MM.1S (cell line): ENCODE results near the gene NUFIP2.
"Not testable (repeated sequence)": the region's sequence is repeated elsewhere in the genome, so short reads cannot be mapped to it uniquely, and the experiment has no call there.

ENCODE experiments used
- DNase-seq: peaks from one replicate; pipeline ENCODE4 v3.0.0-alpha.2; 2015
- H2AFZ ChIP-seq: fragments of 300-600 bp; sonication (generic); 2 replicates; pipeline ENCODE4 v1.6.0; 2016; ENCODE audit warnings: antibody characterized with exemption, low read length
- H3F3A ChIP-seq: fragments of 300-600 bp; sonication (generic); 2 replicates; pipeline ENCODE4 v1.6.1; 2016; ENCODE audit warnings: mild to moderate bottlenecking, antibody characterized with exemption, low read length, moderate library complexity, mixed read lengths; ENCODE audit not compliant: insufficient read depth
- H3K27ac ChIP-seq: fragments of 300-600 bp; sonication (generic); 2 replicates; pipeline ENCODE4 v1.5.1; 2016; ENCODE audit warnings: mild to moderate bottlenecking, low read length
- H3K27me3 ChIP-seq: fragments of 300-600 bp; sonication (generic); replicated peaks from 2 replicates; pipeline ENCODE4 v1.6.0; 2016; ENCODE audit warnings: low read length; ENCODE audit not compliant: insufficient read depth
- H3K36me3 ChIP-seq: fragments of 300-600 bp; sonication (generic); replicated peaks from 2 replicates; pipeline ENCODE4 v1.6.1; 2016; ENCODE audit warnings: mild to moderate bottlenecking, low read length, mixed read lengths; ENCODE audit not compliant: insufficient read depth
- H3K4me1 ChIP-seq: fragments of 300-600 bp; sonication (generic); 2 replicates; pipeline ENCODE4 v1.6.1; 2016; ENCODE audit warnings: low read length, mixed read lengths
- H3K4me2 ChIP-seq: fragments of 300-600 bp; sonication (generic); 2 replicates; pipeline ENCODE4 v1.6.0; 2016; ENCODE audit warnings: low read depth, low read length
- H3K4me3 ChIP-seq: fragments of 300-600 bp; sonication (generic); 2 replicates; pipeline ENCODE4 v1.5.1; 2016; ENCODE audit warnings: low read length, mixed read lengths
- H3K79me2 ChIP-seq: fragments of 300-600 bp; sonication (generic); 2 replicates; pipeline ENCODE4 v1.6.1; 2016; ENCODE audit warnings: mixed run types, low read length, mixed read lengths
- H3K9ac ChIP-seq: fragments of 300-600 bp; sonication (generic); 2 replicates; pipeline ENCODE4 v1.6.1; 2016; ENCODE audit warnings: low read length, mixed read lengths
- H3K9me2 ChIP-seq: fragments of 300-600 bp; sonication (generic); replicated peaks from 2 replicates; pipeline ENCODE4 v1.6.1; 2016; ENCODE audit warnings: mild to moderate bottlenecking, low read length, mixed read lengths; ENCODE audit not compliant: insufficient read depth
- H3K9me3 ChIP-seq: fragments of 300-600 bp; sonication (generic); replicated peaks from 2 replicates; pipeline ENCODE4 v1.6.1; 2016; ENCODE audit warnings: mild to moderate bottlenecking, low read length, mixed read lengths; ENCODE audit not compliant: insufficient read depth
- H4K20me1 ChIP-seq: fragments of 300-600 bp; sonication (generic); 2 replicates; pipeline ENCODE4 v1.6.1; 2016; ENCODE audit warnings: mild to moderate bottlenecking, low read length, moderate library complexity, mixed read lengths; ENCODE audit not compliant: insufficient read depth
- CTCF ChIP-seq: fragments of 300-600 bp; sonication (generic); IDR thresholded peaks from 2 replicates; pipeline ENCODE4 v1.5.1; 2016; ENCODE audit warnings: antibody characterized with exemption, low read length, mixed read lengths
- EZH2 ChIP-seq: fragments of 300-600 bp; sonication (generic); optimal IDR thresholded peaks from 2 replicates; pipeline ENCODE3; 2017; ENCODE audit warnings: low read depth, mild to moderate bottlenecking, antibody characterized with exemption, low read length, mixed read lengths
- EZH2phosphoT487 ChIP-seq: fragments of 300-600 bp; sonication (generic); IDR thresholded peaks from 2 replicates; pipeline ENCODE4 v1.6.1; 2018; ENCODE audit warnings: antibody characterized with exemption, low read length

Gene NUFIP2

GRCh38 chr17:29293890-29294579 is at the start of gene NUFIP2:
TSS of gene NUFIP2 (minus strand) at chr17:29294148. CDS start at chr17:29294059, 89 bp downstream.
- Histone ChIP-seq H3K4me1 (peaks cover 7% of the 10 kb centered on the region; the same call in 1 of the 2 replicates), H3K9ac (peak within 1 kb of the TSS; percentile 92), H3F3A (peaks cover 30% of the 10 kb centered on the region), H3K27me3 (no peaks in the 10 kb centered on the region), H3K4me3 (peak within 1 kb of the TSS; percentile 90), H2AFZ (peak within 1 kb of the TSS; percentile 76), H3K4me2 (peak within 1 kb of the TSS; percentile 85), H3K36me3 (peaks cover 3% of the 10 kb centered on the region; the same call in 1 of the 2 replicates), H3K27ac (peak within 1 kb of the TSS; percentile 78), H3K9me2 (no peaks in the 10 kb centered on the region), H4K20me1 (peaks cover 28% of the 10 kb centered on the region), H3K9me3 (no peaks in the 10 kb centered on the region), H3K79me2 (peaks cover 46% of the 10 kb centered on the region)
- TF ChIP-seq EZH2phosphoT487 (no peak), CTCF (no peak), EZH2 (no peak)
- DNase-seq: peak; percentile 99

- Histone ChIP-seq H3K27ac (no peak overlapping the region), H3F3A (no peaks in the 10 kb centered on the region), H3K4me1 (no peaks in the 10 kb centered on the region), H3K27me3 (no peaks in the 10 kb centered on the region), H3K9ac (no peak overlapping the region), H2AFZ (no peak overlapping the region), H3K36me3 (no peaks in the 10 kb centered on the region), H3K79me2 (no peaks in the 10 kb centered on the region), H4K20me1 (no peaks in the 10 kb centered on the region), H3K4me2 (no peak overlapping the region), H3K9me3 (no peaks in the 10 kb centered on the region), H3K4me3 (no peak overlapping the region), H3K9me2 (no peaks in the 10 kb centered on the region)
- TF ChIP-seq EZH2phosphoT487 (no peak), CTCF (no peak), EZH2 (no peak)
- no peak for DNase-seq
These were observed 48.3 kb upstream of the NUFIP2 start for GRCh38 chr17:29342158-29342765.

GRCh38 chr17:29341726-29342125 is 47.8 kb upstream of the NUFIP2 start:
- TF ChIP-seq CTCF: no peak
- TF ChIP-seq EZH2: no peak
- TF ChIP-seq EZH2phosphoT487: no peak
- Histone ChIP-seq H3K4me2 (no peak overlapping the region), H3K4me3 (no peak overlapping the region), H3K4me1 (no peaks in the 10 kb centered on the region), H3K27me3 (no peaks in the 10 kb centered on the region), H3K79me2 (no peaks in the 10 kb centered on the region), H3K9ac (no peak overlapping the region), H3K9me2 (no peaks in the 10 kb centered on the region), H3K27ac (no peak overlapping the region), H3F3A (no peaks in the 10 kb centered on the region), H3K36me3 (no peaks in the 10 kb centered on the region), H3K9me3 (no peaks in the 10 kb centered on the region), H4K20me1 (no peaks in the 10 kb centered on the region), H2AFZ (no peak overlapping the region)
- DNase-seq: no peak

GRCh38 chr17:29339016-29339415 is 45.1 kb upstream of the NUFIP2 start:
- not testable (repeated sequence) for H4K20me1 ChIP-seq, H3K36me3 ChIP-seq, H3K9me2 ChIP-seq, H3K9ac ChIP-seq, H3K4me3 ChIP-seq, H3F3A ChIP-seq, H3K9me3 ChIP-seq, DNase-seq, H3K27me3 ChIP-seq, H3K4me2 ChIP-seq, H3K79me2 ChIP-seq, H3K4me1 ChIP-seq, H2AFZ ChIP-seq, H3K27ac ChIP-seq
